ENCODE data around the gene MBD4.

DNA sequence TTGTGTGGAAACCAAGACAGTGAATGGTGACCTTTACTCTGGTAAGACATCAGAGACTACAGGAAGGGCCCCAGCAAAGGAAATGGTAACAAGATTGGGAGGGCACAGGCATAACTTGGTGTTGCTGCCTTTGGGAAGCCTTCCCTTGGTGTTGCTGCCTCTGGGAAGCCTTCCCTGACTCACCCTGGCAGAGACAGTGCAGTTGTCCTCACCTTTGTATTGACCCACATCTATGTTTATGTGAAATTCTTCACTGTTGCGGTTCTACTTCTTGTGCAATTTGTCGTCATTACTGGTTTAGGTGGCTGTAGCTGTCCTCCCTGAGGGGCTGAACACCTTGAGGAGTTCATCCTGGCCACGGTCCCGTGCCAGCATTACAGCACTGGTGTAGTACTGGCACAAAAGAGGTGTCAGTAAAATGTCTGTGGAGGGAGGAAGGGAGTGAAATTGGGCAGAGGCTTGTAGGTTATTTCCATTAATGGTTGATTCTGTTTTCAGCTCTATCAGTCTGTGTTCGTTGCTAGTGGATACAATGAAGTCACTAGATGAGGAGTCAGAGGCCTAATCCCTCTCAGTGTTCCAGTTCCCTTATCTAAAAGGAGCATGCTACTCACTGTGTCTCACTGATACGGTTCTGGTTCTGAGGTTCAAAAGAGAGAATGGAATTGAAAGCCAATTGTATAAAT is 21.9 kb upstream of the MBD4 start:
- TF ChIP-seq POLR2AphosphoS5 (IDR thresholded peaks at IDR 0.05) (no peak), POLR2A (IDR thresholded peaks at IDR 0.05; ENCODE audit: low read depth) (no peak), EP300 (IDR thresholded peaks at IDR 0.05) (no peak)
- TF ChIP-seq, protein P1, sequence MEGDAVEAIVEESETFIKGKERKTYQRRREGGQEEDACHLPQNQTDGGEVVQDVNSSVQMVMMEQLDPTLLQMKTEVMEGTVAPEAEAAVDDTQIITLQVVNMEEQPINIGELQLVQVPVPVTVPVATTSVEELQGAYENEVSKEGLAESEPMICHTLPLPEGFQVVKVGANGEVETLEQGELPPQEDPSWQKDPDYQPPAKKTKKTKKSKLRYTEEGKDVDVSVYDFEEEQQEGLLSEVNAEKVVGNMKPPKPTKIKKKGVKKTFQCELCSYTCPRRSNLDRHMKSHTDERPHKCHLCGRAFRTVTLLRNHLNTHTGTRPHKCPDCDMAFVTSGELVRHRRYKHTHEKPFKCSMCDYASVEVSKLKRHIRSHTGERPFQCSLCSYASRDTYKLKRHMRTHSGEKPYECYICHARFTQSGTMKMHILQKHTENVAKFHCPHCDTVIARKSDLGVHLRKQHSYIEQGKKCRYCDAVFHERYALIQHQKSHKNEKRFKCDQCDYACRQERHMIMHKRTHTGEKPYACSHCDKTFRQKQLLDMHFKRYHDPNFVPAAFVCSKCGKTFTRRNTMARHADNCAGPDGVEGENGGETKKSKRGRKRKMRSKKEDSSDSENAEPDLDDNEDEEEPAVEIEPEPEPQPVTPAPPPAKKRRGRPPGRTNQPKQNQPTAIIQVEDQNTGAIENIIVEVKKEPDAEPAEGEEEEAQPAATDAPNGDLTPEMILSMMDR (IDR thresholded peaks at IDR 0.05), result no peak
